WERI-Rb-1 (cell line): ENCODE measurements around the gene STAB1.

Experiments
- DNase-seq: peaks from one replicate; pipeline ENCODE4 v3.0.0-alpha.2; 2020
- H3K27ac ChIP-seq: fragments of 250-450 bp; sonication (Bioruptor Pico); 2 replicates; pipeline ENCODE4 v1.5.1; 2020; ENCODE audit warnings: mild to moderate bottlenecking, moderate library complexity
- H3K27me3 ChIP-seq: fragments of 250-450 bp; sonication (Bioruptor Pico); 2 replicates; pipeline ENCODE4 v1.5.1; 2021; ENCODE audit warnings: mild to moderate bottlenecking, low read depth, moderate library complexity; ENCODE audit not compliant: insufficient read depth, severe bottlenecking
- H3K36me3 ChIP-seq: fragments of 250-450 bp; sonication (Bioruptor Pico); 2 replicates; pipeline ENCODE4 v1.5.1; 2020; ENCODE audit warnings: mild to moderate bottlenecking, moderate library complexity
- H3K4me3 ChIP-seq: 2 replicates; pipeline ENCODE4 v1.5.1; 2011; ENCODE audit warnings: low read depth, mild to moderate bottlenecking, control low read depth, low read length
- H3K9me3 ChIP-seq: fragments of 250-450 bp; sonication (Bioruptor Pico); 2 replicates; pipeline ENCODE4 v1.5.1; 2021; ENCODE audit warnings: mild to moderate bottlenecking, moderate library complexity; ENCODE audit not compliant: severe bottlenecking
- TF ChIP-seq, protein P1 (sequence below): IDR thresholded peaks from 2 replicates; pipeline ENCODE4 v1.5.1; 2011; ENCODE audit warnings: low read depth, mild to moderate bottlenecking, control low read depth, inconsistent platforms, low read length

Gene STAB1

DNA sequence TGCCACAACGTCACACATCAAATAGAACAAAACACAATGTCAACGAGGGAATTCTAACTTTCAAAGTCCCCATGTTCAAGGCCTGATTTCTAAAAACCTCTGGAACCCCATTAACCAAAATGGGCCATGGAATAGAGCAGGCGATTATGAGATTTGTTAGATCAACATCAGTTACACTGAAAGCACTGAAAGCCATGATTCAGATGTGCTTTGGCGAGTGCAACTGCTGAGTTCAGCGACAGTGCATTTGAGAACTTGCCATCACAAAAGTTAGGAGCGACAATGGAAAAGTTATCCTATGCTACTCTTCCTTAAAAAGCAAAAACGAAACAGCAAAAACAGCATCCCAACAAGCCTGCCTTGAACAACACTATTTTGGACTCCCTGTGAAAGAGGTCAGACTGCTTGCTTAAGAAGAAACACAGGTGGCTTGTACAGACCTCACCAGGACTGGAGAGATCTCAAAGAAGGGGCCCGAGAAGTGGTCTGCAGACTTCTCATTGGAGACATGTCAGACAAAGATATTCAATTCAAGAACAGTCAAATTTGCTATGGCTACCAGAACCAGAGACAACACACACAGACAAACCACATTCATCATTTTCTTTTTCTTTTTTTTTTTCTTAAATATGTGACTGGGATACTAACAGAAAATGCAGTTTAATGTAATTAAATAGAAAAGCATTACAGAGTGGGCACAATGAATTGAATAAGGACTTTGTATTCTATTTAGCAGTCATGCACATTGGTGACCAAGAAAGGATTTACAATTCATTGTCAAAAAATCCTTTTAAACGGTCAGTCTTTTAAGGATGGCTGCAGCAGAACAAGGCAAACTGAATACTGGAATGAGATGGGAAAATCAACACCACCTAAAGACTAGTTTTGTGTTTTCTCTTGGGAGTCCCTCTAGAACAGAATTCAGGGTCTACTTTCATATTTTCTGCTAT is 62.1 kb downstream of the STAB1 start:
- TF ChIP-seq, protein P1, sequence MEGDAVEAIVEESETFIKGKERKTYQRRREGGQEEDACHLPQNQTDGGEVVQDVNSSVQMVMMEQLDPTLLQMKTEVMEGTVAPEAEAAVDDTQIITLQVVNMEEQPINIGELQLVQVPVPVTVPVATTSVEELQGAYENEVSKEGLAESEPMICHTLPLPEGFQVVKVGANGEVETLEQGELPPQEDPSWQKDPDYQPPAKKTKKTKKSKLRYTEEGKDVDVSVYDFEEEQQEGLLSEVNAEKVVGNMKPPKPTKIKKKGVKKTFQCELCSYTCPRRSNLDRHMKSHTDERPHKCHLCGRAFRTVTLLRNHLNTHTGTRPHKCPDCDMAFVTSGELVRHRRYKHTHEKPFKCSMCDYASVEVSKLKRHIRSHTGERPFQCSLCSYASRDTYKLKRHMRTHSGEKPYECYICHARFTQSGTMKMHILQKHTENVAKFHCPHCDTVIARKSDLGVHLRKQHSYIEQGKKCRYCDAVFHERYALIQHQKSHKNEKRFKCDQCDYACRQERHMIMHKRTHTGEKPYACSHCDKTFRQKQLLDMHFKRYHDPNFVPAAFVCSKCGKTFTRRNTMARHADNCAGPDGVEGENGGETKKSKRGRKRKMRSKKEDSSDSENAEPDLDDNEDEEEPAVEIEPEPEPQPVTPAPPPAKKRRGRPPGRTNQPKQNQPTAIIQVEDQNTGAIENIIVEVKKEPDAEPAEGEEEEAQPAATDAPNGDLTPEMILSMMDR = no peak
- Histone ChIP-seq H3K9me3 (no peaks in the 10 kb centered on the region), H3K36me3 (peaks cover 68% of the 10 kb centered on the region), H3K27me3 (no peaks in the 10 kb centered on the region), H3K4me3 (no peak overlapping the region), H3K27ac (no peak overlapping the region; the same call in 1 of the 2 replicates)
- DNase-seq = no peak

DNA sequence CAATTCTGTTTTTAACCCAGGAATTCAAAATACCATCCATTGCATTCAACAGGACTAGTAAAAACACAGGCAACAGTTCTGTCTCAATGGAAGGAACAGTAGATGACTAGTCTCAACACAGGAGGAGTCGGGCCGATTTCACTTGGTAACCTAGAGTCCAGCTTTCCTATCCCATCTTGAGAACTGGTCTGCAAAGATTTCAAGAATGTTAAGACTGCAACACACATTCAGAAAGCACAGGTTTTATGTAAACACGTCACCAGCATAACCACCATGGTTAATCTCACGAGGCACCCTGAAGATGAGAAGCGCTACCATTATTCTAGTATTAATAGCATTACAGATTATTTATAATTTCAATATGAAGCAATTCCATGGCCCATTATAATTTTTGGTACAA is 63.3 kb downstream of the STAB1 start:
- Histone ChIP-seq H3K27ac (no peak overlapping the region), H3K36me3 (peaks cover 70% of the 10 kb centered on the region), H3K27me3 (no peaks in the 10 kb centered on the region), H3K4me3 (no peak overlapping the region), H3K9me3 (no peaks in the 10 kb centered on the region)
- TF ChIP-seq, protein P1 = no peak
- DNase-seq = no peak

DNA sequence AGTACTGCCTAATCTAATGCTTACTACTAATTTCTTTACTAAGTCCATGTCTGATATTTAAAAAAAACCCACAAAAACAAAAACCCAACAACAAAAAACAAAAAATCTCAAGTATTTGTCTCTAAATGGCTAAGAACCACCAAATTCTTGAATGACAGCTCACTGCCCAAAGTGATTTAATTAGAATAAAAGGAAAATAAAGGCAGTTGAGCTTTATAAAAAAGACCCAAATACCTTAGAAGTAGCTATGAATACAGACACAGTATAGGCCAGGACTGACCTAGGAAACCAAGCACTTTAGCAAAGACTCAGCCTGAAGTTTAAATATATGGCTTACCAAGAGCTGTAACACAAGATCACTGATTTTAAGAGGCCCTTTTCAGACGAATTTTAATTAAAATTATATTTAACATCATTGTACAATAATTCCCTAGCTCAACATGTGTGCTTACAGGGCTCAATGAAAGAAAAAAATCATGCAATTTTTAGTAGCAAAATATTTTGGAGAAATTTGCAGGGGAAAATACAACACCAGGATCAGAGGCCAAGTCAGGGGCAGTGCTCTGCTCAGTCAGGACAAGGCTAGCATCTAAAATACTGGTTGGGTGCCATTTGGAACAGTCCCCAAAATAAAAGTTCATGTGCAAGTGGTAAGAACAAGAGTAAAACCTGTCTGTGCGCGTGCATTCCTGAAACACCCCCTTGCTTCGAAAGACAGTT is 66.0 kb downstream of the STAB1 start:
- Histone ChIP-seq H3K4me3 (no peak overlapping the region), H3K27me3 (no peaks in the 10 kb centered on the region), H3K27ac (no peak overlapping the region), H3K36me3 (peaks cover 64% of the 10 kb centered on the region), H3K9me3 (no peaks in the 10 kb centered on the region)
- TF ChIP-seq, protein P1 = no peak
- no peak for DNase-seq

DNA sequence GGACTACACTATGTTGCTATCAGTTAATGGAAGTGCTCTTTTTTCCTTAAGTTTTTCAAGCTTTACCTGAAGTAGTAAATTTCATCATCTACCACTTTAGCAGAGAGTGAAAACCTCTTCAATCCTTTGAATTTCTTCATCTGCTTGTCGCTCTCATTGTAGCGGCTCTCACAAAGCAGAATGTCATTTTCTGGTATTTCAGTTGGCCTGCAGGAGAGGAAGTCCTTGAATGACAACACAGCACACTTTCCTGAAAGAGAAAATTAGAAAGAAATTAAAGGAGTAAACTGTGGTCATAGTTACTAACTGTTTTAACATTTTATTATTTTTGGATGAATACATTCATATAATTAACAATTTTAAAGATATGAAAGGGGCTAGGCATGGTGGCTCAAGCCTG is 68.8 kb downstream of the STAB1 start:
- no peak overlapping the region for H3K4me3 ChIP-seq
- H3K27ac ChIP-seq = no peak overlapping the region
- peaks cover 55% of the 10 kb centered on the region for H3K36me3 ChIP-seq
- no peak for DNase-seq
- no peaks in the 10 kb centered on the region for H3K9me3 ChIP-seq
- no peaks in the 10 kb centered on the region for H3K27me3 ChIP-seq
- TF ChIP-seq, protein P1 = no peak

DNA sequence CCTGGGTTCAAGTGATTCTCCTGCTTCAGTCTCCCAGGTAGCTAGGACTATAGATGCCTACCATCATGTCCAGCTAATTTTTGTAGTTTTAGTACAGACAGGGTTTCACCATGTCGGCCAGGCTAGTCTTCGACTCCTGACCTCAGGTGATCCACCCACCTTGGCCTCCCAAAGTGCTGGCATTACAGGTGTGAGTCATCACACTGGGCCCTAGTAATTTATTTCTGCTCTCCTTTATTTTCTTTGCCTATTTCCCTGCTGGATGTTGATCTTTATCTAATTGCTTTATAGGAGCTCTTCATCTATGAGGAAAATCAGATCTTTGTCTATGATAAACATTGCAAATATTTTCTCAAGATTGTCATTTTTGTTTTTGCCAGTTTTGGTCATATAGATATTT is 72.9 kb downstream of the STAB1 start:
- TF ChIP-seq, protein P1 = no peak

More for the DNA sequence above, 72.9 kb downstream of the STAB1 start:
- no peak overlapping the region for H3K27ac ChIP-seq
- H3K36me3 ChIP-seq = peaks cover 32% of the 10 kb centered on the region
- no peaks in the 10 kb centered on the region for H3K9me3 ChIP-seq
- DNase-seq = no peak
- no peak overlapping the region for H3K4me3 ChIP-seq
- H3K27me3 ChIP-seq = no peaks in the 10 kb centered on the region
